Mammary epithelial cell (primary cell): ENCODE data around the gene SCAF11.

Experiments used
- EZH2 ChIP-seq: IDR thresholded peaks from 2 replicates; pipeline ENCODE4 v1.6.1; 2012; ENCODE audit warnings: low read length, inconsistent platforms, borderline replicate concordance
- TF ChIP-seq, protein P1 (sequence below), 2 donors: IDR thresholded peaks in 1 of 2; conservative IDR thresholded peaks in 1 of 2; 2 replicates each; pipeline ENCODE4 v1.5.1; 2011 to 2012; ENCODE audit warnings: inconsistent platforms in 2 of 2, low read length in 2 of 2, mild to moderate bottlenecking in 2 of 2, control low read depth in 1 of 2, low read depth in 1 of 2; ENCODE audit not compliant: insufficient read depth in 1 of 2; ENCODE audit errors: extremely low read depth in 1 of 2

DNA sequence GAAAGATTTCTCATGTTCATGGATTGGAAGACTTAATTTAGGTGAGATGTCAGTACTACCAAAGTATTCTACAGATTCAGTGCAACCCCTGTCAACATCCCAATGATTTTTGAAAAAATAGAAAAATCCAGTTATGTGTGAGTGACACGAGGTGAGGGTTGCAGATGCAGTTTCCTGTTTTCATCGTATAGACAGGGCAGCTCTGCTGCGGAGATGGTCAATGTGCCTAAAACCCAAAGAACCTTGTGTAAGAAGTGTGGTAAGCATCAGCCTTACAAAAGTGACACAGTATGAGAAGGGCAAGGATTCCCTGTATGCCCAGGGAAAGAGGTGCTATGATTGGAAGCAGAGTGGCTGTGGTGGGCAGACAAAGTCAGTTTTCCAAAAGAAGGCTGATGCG lies 94.4 kb downstream of the SCAF11 start:
- TF ChIP-seq, protein P1, sequence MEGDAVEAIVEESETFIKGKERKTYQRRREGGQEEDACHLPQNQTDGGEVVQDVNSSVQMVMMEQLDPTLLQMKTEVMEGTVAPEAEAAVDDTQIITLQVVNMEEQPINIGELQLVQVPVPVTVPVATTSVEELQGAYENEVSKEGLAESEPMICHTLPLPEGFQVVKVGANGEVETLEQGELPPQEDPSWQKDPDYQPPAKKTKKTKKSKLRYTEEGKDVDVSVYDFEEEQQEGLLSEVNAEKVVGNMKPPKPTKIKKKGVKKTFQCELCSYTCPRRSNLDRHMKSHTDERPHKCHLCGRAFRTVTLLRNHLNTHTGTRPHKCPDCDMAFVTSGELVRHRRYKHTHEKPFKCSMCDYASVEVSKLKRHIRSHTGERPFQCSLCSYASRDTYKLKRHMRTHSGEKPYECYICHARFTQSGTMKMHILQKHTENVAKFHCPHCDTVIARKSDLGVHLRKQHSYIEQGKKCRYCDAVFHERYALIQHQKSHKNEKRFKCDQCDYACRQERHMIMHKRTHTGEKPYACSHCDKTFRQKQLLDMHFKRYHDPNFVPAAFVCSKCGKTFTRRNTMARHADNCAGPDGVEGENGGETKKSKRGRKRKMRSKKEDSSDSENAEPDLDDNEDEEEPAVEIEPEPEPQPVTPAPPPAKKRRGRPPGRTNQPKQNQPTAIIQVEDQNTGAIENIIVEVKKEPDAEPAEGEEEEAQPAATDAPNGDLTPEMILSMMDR (conservative IDR thresholded peaks at IDR 0.05 in 1 of 2, IDR thresholded peaks at IDR 0.05 in 1 of 2; ENCODE audit: extremely low read depth in 1 of 2, insufficient read depth in 1 of 2, low read depth in 1 of 2, low read length in 2 of 2): no peak
- TF ChIP-seq EZH2: no peak
